DMS53 (cell line): Measurements from ENCODE around the gene RBM10.

ENCODE experiments used
- DNase-seq: peaks from one replicate; lab custom pipeline; 2025; lab: John Stamatoyannopoulos, UW

The RBM10 gene

GRCh38 chrX:47146936-47147859, 2.2 kb downstream of the RBM10 start:
- no peak for DNase-seq

GRCh38 chrX:47148946-47149345, 3.9 kb downstream of the RBM10 start:
- no peak for DNase-seq

GRCh38 chrX:47151435-47151834, 6.4 kb downstream of the RBM10 start:
- DNase-seq, result no peak

GRCh38 chrX:47156611-47157520, 11.8 kb downstream of the RBM10 start:
- DNase-seq, result no peak

GRCh38 chrX:47158131-47158530, 13.1 kb downstream of the RBM10 start:
- DNase-seq, result no peak

- DNase-seq, result no peak
Observed at GRCh38 chrX:47158781-47159180, 13.8 kb downstream of the RBM10 start.

- no peak for DNase-seq
Observed at GRCh38 chrX:47160781-47161180, 15.8 kb downstream of the RBM10 start.

- DNase-seq, result no peak
Observed at GRCh38 chrX:47162927-47163583, 18.0 kb downstream of the RBM10 start.

- no peak for DNase-seq
Observed at GRCh38 chrX:47164420-47164819, 19.4 kb downstream of the RBM10 start.

- no peak for DNase-seq
Observed at GRCh38 chrX:47166126-47166525, 21.1 kb downstream of the RBM10 start.

GRCh38 chrX:47168495-47169073, 23.6 kb downstream of the RBM10 start:
- DNase-seq, result no peak

GRCh38 chrX:47169273-47169672, 24.3 kb downstream of the RBM10 start:
- DNase-seq, result no peak

GRCh38 chrX:47169726-47170515, 24.9 kb downstream of the RBM10 start:
- no peak for DNase-seq

- no peak for DNase-seq
Observed at GRCh38 chrX:47170861-47171692, 26.1 kb downstream of the RBM10 start.

GRCh38 chrX:47171996-47172395, 27.0 kb downstream of the RBM10 start:
- DNase-seq, result no peak

- DNase-seq, result no peak
Observed at GRCh38 chrX:47172549-47172948, 27.5 kb downstream of the RBM10 start.

GRCh38 chrX:47172971-47173792, 28.2 kb downstream of the RBM10 start:
- no peak for DNase-seq

- DNase-seq, result no peak
Observed at GRCh38 chrX:47174376-47174775, 29.4 kb downstream of the RBM10 start.

- DNase-seq, result no peak
Observed at GRCh38 chrX:47174846-47175587, 30.0 kb downstream of the RBM10 start.
